ENCODE measurements around the gene CCDC183. TPM values are rescaled to one million over a fixed set of nuclear protein-coding genes. Genes with fewer than 3 reads are reported as not detected.
A peak's percentile ranks its signal among the peaks of the same experiment; 100 is the strongest.

Gene CCDC183
- total RNA-seq, 1 experiment from 2014 or later, result 0.66 TPM

- Histone ChIP-seq H3K4me3 (ENCODE audit: insufficient read depth, low read depth, low read length) (peak overlapping the region; percentile 59), H3K27me3 (ENCODE audit: control insufficient read depth, insufficient read depth, low read length) (peaks cover 5% of the 10 kb centered on the region), H3K36me3 (replicated peaks; ENCODE audit: control insufficient read depth, insufficient read depth, low read length) (peaks cover 5% of the 10 kb centered on the region)
- no peak for DNase-seq
Observed at GRCh38 chr9:136846376-136847087, 50.4 kb downstream of the CCDC183 start.

- DNase-seq, result peak; percentile 95
- peaks cover 5% of the 10 kb centered on the region for H3K36me3 ChIP-seq (replicated peaks; ENCODE audit: control insufficient read depth, insufficient read depth, low read length)
- H3K27me3 ChIP-seq (ENCODE audit: control insufficient read depth, insufficient read depth, low read length), result peaks cover 5% of the 10 kb centered on the region
- peak overlapping the region; percentile 70 for H3K4me3 ChIP-seq (ENCODE audit: insufficient read depth, low read depth, low read length)
Observed at GRCh38 chr9:136847088-136847825, 51.1 kb downstream of the CCDC183 start.

- Histone ChIP-seq H3K4me3 (ENCODE audit: insufficient read depth, low read depth, low read length) (peak overlapping the region; percentile 70), H3K36me3 (replicated peaks; ENCODE audit: control insufficient read depth, insufficient read depth, low read length) (peaks cover 5% of the 10 kb centered on the region), H3K27me3 (ENCODE audit: control insufficient read depth, insufficient read depth, low read length) (peaks cover 5% of the 10 kb centered on the region)
- DNase-seq, result peak; percentile 87
Observed at GRCh38 chr9:136847826-136848392, 51.8 kb downstream of the CCDC183 start.

GRCh38 chr9:136848393-136849037, 52.4 kb downstream of the CCDC183 start:
- peaks cover 5% of the 10 kb centered on the region for H3K27me3 ChIP-seq (ENCODE audit: control insufficient read depth, insufficient read depth, low read length)
- DNase-seq, result peak; percentile 96
- H3K4me3 ChIP-seq (ENCODE audit: insufficient read depth, low read depth, low read length), result peak overlapping the region; percentile 70
- H3K36me3 ChIP-seq (replicated peaks; ENCODE audit: control insufficient read depth, insufficient read depth, low read length), result peaks cover 5% of the 10 kb centered on the region

GRCh38 chr9:136849038-136849959, 53.2 kb downstream of the CCDC183 start, which contains the start of gene PHPT1:
Gene PHPT1, plus strand, starts transcription at chr9:136849409. Its CDS starts 22 bp downstream, at chr9:136849431.
- DNase-seq, result peak; percentile 100
- H3K4me3 ChIP-seq (ENCODE audit: insufficient read depth, low read depth, low read length), result peak within 1 kb of the TSS; percentile 70
- peaks cover 5% of the 10 kb centered on the region for H3K27me3 ChIP-seq (ENCODE audit: control insufficient read depth, insufficient read depth, low read length)
- H3K36me3 ChIP-seq (replicated peaks; ENCODE audit: control insufficient read depth, insufficient read depth, low read length), result peaks cover 5% of the 10 kb centered on the region

GRCh38 chr9:136849960-136850865, 54.1 kb downstream of the CCDC183 start:
- H3K4me3 ChIP-seq (ENCODE audit: insufficient read depth, low read depth, low read length), result peak overlapping the region; percentile 70
- H3K27me3 ChIP-seq (ENCODE audit: control insufficient read depth, insufficient read depth, low read length), result peaks cover 5% of the 10 kb centered on the region
- DNase-seq, result no peak
- peaks cover 5% of the 10 kb centered on the region for H3K36me3 ChIP-seq (replicated peaks; ENCODE audit: control insufficient read depth, insufficient read depth, low read length)

GRCh38 chr9:136850866-136851775, 55.0 kb downstream of the CCDC183 start:
- Histone ChIP-seq H3K36me3 (replicated peaks; ENCODE audit: control insufficient read depth, insufficient read depth, low read length) (peaks cover 5% of the 10 kb centered on the region), H3K27me3 (ENCODE audit: control insufficient read depth, insufficient read depth, low read length) (peaks cover 5% of the 10 kb centered on the region), H3K4me3 (ENCODE audit: insufficient read depth, low read depth, low read length) (no peak overlapping the region)
- DNase-seq, result no peak

GRCh38 chr9:136851941-136852663, 56.0 kb downstream of the CCDC183 start, which contains the start of gene MAMDC4:
Gene MAMDC4, plus strand, starts transcription at chr9:136852346. Its CDS starts 71 bp downstream, at chr9:136852417.
- H3K36me3 ChIP-seq (replicated peaks; ENCODE audit: control insufficient read depth, insufficient read depth, low read length), result peaks cover 5% of the 10 kb centered on the region

GRCh38 chr9:136852664-136853595, 56.8 kb downstream of the CCDC183 start:
- H3K36me3 ChIP-seq (replicated peaks; ENCODE audit: control insufficient read depth, insufficient read depth, low read length), result peaks cover 5% of the 10 kb centered on the region
- H3K4me3 ChIP-seq (ENCODE audit: insufficient read depth, low read depth, low read length), result no peak overlapping the region
- no peak for DNase-seq
- no peaks in the 10 kb centered on the region; the same call in 1 of the 2 replicates for H3K27me3 ChIP-seq (ENCODE audit: control insufficient read depth, insufficient read depth, low read length)

More at GRCh38 chr9:136851941-136852663, 56.0 kb downstream of the CCDC183 start, which contains the start of gene MAMDC4:
- DNase-seq, result no peak
- no peak within 1 kb of the TSS for H3K4me3 ChIP-seq (ENCODE audit: insufficient read depth, low read depth, low read length)
- no peaks in the 10 kb centered on the region; the same call in 1 of the 2 replicates for H3K27me3 ChIP-seq (ENCODE audit: control insufficient read depth, insufficient read depth, low read length)

- no peak overlapping the region for H3K4me3 ChIP-seq (ENCODE audit: insufficient read depth, low read depth, low read length)
- DNase-seq, result no peak
- no peaks in the 10 kb centered on the region for H3K27me3 ChIP-seq (ENCODE audit: control insufficient read depth, insufficient read depth, low read length)
- H3K36me3 ChIP-seq (replicated peaks; ENCODE audit: control insufficient read depth, insufficient read depth, low read length), result peaks cover 5% of the 10 kb centered on the region
Observed at GRCh38 chr9:136853596-136854112, 57.5 kb downstream of the CCDC183 start.
